ENCODE measurements around the gene TMEM140. TPM values are rescaled to one million over a fixed set of nuclear protein-coding genes. Genes with fewer than 3 reads are reported as not detected.

Gene TMEM140
- total and polyA plus RNA-seq, 2 of the 13 experiments (the other 11 are each of a cell fraction or from before 2014, with no cell fraction given): 9.2 to 21.7 TPM

GRCh38 chr7:135169141-135169963 is 21.5 kb downstream of the TMEM140 start (continued):
- TF ChIP-seq E2F2 (CRISPR knock-in tag; IDR thresholded peaks at IDR 0.05; ENCODE audit: borderline replicate concordance) (no peak), SMAD9 (CRISPR knock-in tag; IDR thresholded peaks at IDR 0.05) (no peak), ZNF577 (CRISPR knock-in tag; IDR thresholded peaks at IDR 0.05; ENCODE audit: borderline replicate concordance, low read depth) (no peak), PHF20 (CRISPR knock-in tag; IDR thresholded peaks at IDR 0.05) (0 out of 2 replicates have a peak, but pooled peaks have one; percentile 34), PHF8 (CRISPR knock-in tag; IDR thresholded peaks at IDR 0.05) (no peak), ETV6 (CRISPR knock-in tag; conservative IDR thresholded peaks at IDR 0.05) (no peak), ZNF574 (CRISPR knock-in tag; IDR thresholded peaks at IDR 0.05) (peak; percentile 63; the same call in 1 of the 2 replicates), ZSCAN25 (CRISPR knock-in tag; IDR thresholded peaks at IDR 0.05) (no peak), SIX4 (CRISPR knock-in tag; IDR thresholded peaks at IDR 0.05) (no peak), STAT6 (CRISPR knock-in tag; IDR thresholded peaks at IDR 0.05; ENCODE audit: borderline replicate concordance) (no peak), DBP (CRISPR knock-in tag; IDR thresholded peaks at IDR 0.05; ENCODE audit: not compliant biosample characterization) (no peak), FOSL2 (CRISPR knock-in tag; IDR thresholded peaks at IDR 0.05) (peak; percentile 69), JARID2 (CRISPR knock-in tag; IDR thresholded peaks at IDR 0.05; ENCODE audit: insufficient replicate concordance) (no peak), ZNF841 (CRISPR knock-in tag; IDR thresholded peaks at IDR 0.05; ENCODE audit: borderline replicate concordance) (no peak), THAP7 (CRISPR knock-in tag; IDR thresholded peaks at IDR 0.05) (no peak), ZSCAN29 (CRISPR knock-in tag; conservative IDR thresholded peaks at IDR 0.05) (no peak), SCMH1 (CRISPR knock-in tag; IDR thresholded peaks at IDR 0.05; ENCODE audit: borderline replicate concordance) (no peak), ATF1 (CRISPR knock-in tag; IDR thresholded peaks at IDR 0.05) (no peak)
